HCT116 (cell line): ENCODE measurements around the gene SLC41A3. TPM values are rescaled to one million over a fixed set of nuclear protein-coding genes. Genes with fewer than 3 reads are reported as not detected.

ENCODE experiments used
- ATAC-seq: fragments of 200-7000 bp; cut with Tn5 transposase; 2 replicates; pipeline ENCODE4 v1.9.1; 2020; ENCODE audit warnings: mild to moderate bottlenecking, moderate library complexity
- BruUV-seq: library from RNA; stranded (reverse); fragments of 400-500 nt; replicated peaks from 2 replicates; lab custom pipeline; 2021; lab: Mats Ljungman, UMichigan
- CTCF ChIA-PET: fragments of 300-600 bp; sonication (Branson Sonifier 250); formaldehyde crosslinking; loops from one replicate; lab custom pipeline; 2021; ENCODE audit warnings: antibody characterized with exemption; lab: Charles Lee
- POLR2A ChIA-PET: fragments of 300-600, 350-600 bp; sonication (Branson Sonifier 250); formaldehyde crosslinking; loops from one replicate; lab custom pipeline; 2021; ENCODE audit warnings: antibody characterized with exemption; lab: Charles Lee
- RAD21 ChIA-PET, 2 experiments: fragments of 300-600 bp; sonication (Branson Sonifier 250); formaldehyde crosslinking; loops; one replicate each; lab custom pipeline; 2023; ENCODE audit warnings: low total read pairs in 2 of 2; ENCODE audit not compliant: uncharacterized antibody in 2 of 2, unreplicated experiment in 2 of 2, low non-redundant PET in 1 of 2; lab: Charles Lee
- DNase-seq: peaks from one replicate; pipeline ENCODE4 v3.0.0-alpha.2; 2010; ENCODE audit warnings: low read depth, low spot score
- H2AFZ ChIP-seq: fragments of 200-600 bp; shearing (Covaris generic), sonication (generic); 2 replicates; pipeline ENCODE4 v1.6.1; 2017; ENCODE audit warnings: low read depth, mixed run types, mixed read lengths, antibody characterized with exemption, low read length; ENCODE audit not compliant: poor library complexity, severe bottlenecking
- H3K27ac ChIP-seq: 2 replicates; pipeline ENCODE4 v1.5.1; 2012; ENCODE audit warnings: low read depth, low read length
- H3K27me3 ChIP-seq: fragments of 200-600 bp; sonication (generic); 2 replicates; pipeline ENCODE4 v1.6.1; 2016; ENCODE audit warnings: mixed run types, low read length, mixed read lengths; ENCODE audit not compliant: insufficient read depth
- H3K36me3 ChIP-seq, 2 experiments: fragments of 200-500 bp in 1 of 2; fragments of 200-600 bp in 1 of 2; sonication (Bioruptor generic) in 1 of 2; sonication (generic) in 1 of 2; 2 replicates each; pipeline versions ENCODE4 v1.5.1 to v1.6.1; 2014 to 2016; ENCODE audit warnings: low read length in 2 of 2, inconsistent platforms in 1 of 2, mixed read lengths in 1 of 2, mixed run types in 1 of 2; ENCODE audit not compliant: insufficient read depth in 2 of 2, control insufficient read depth in 1 of 2
- H3K4me1 ChIP-seq, 2 experiments: fragments of 200-600 bp in 1 of 2; sonication (generic) in 1 of 2; 2 replicates each; pipeline versions ENCODE4 v1.5.1 to v1.6.1; 2012 to 2017; ENCODE audit warnings: low read length in 2 of 2, inconsistent platforms in 1 of 2, mild to moderate bottlenecking in 1 of 2, mixed read lengths in 1 of 2, mixed run types in 1 of 2, moderate library complexity in 1 of 2; ENCODE audit not compliant: insufficient read depth in 2 of 2, control insufficient read depth in 1 of 2
- H3K4me2 ChIP-seq: fragments of 200-600 bp; sonication (generic); 2 replicates; pipeline ENCODE4 v1.6.1; 2017; ENCODE audit warnings: mixed run types, low read length, mixed read lengths
- H3K4me3 ChIP-seq, 2 experiments: fragments of 200-600 bp in 1 of 2; sonication (generic) in 1 of 2; replicated peaks in 1 of 2; 2 replicates each; pipeline ENCODE4 v1.5.1; 2011 to 2016; ENCODE audit warnings: low read length in 2 of 2, control low read depth in 1 of 2, low read depth in 1 of 2, mild to moderate bottlenecking in 1 of 2, mixed read lengths in 1 of 2, mixed run types in 1 of 2
- H3K79me2 ChIP-seq: fragments of 200-600 bp; sonication (generic); 2 replicates; pipeline ENCODE4 v1.6.1; 2017; ENCODE audit warnings: mild to moderate bottlenecking, mixed run types, low read length, moderate library complexity, mixed read lengths; ENCODE audit not compliant: insufficient read depth
- H3K9ac ChIP-seq: fragments of 200-600 bp; sonication (generic); 2 replicates; pipeline ENCODE4 v1.6.1; 2016; ENCODE audit warnings: low read length, mixed read lengths
- H3K9me2 ChIP-seq: fragments of 200-600 bp; sonication (generic), shearing (Covaris generic); 2 replicates; pipeline ENCODE4 v1.6.1; 2017; ENCODE audit warnings: mixed run types, mild to moderate bottlenecking, moderate library complexity; ENCODE audit not compliant: insufficient read depth
- H3K9me3 ChIP-seq, 2 experiments: fragments of 200-500 bp in 1 of 2; fragments of 200-600 bp in 1 of 2; sonication (Bioruptor generic) in 1 of 2; sonication (generic) in 1 of 2; 2 replicates each; pipeline ENCODE4 v1.6.1; 2014 to 2017; ENCODE audit warnings: low read length in 2 of 2, mixed read lengths in 2 of 2, inconsistent platforms in 1 of 2, low read depth in 1 of 2, mild to moderate bottlenecking in 1 of 2, mixed run types in 1 of 2, moderate library complexity in 1 of 2; ENCODE audit not compliant: control insufficient read depth in 1 of 2, insufficient read depth in 1 of 2
- H4K20me1 ChIP-seq: fragments of 200-600 bp; sonication (generic), shearing (Covaris generic); 2 replicates; pipeline ENCODE4 v1.6.1; 2017; ENCODE audit warnings: mixed run types, mild to moderate bottlenecking, moderate library complexity; ENCODE audit not compliant: insufficient read depth
- CBX3 ChIP-seq: IDR thresholded peaks from 2 replicates; pipeline ENCODE4 v1.6.1; 2012; ENCODE audit warnings: low read depth
- CEBPB ChIP-seq: IDR thresholded peaks from 2 replicates; pipeline ENCODE4 v1.6.1; 2012; ENCODE audit warnings: low read depth
- CTCF ChIP-seq, 3 experiments: fragments of 200-600 bp in 1 of 3; sonication (generic) in 1 of 3; IDR thresholded peaks in 2 of 3; conservative IDR thresholded peaks in 1 of 3; 2 replicates each; pipeline ENCODE4 v1.5.1; 2012 to 2017; ENCODE audit warnings: low read depth in 2 of 3, low read length in 2 of 3, antibody characterized with exemption in 1 of 3, borderline replicate concordance in 1 of 3, control low read depth in 1 of 3, mild to moderate bottlenecking in 1 of 3, mixed read lengths in 1 of 3, mixed run types in 1 of 3, moderate library complexity in 1 of 3; ENCODE audit not compliant: insufficient read depth in 1 of 3
- EZH2 ChIP-seq: fragments of 200-600 bp; sonication (generic); IDR thresholded peaks from 2 replicates; pipeline ENCODE4 v1.6.1; 2017; ENCODE audit warnings: antibody characterized with exemption, mixed run types
- EZH2phosphoT487 ChIP-seq: fragments of 200-600 bp; IDR thresholded peaks from 2 replicates; pipeline ENCODE4 v1.6.1; 2018; ENCODE audit warnings: antibody characterized with exemption, borderline replicate concordance
- FOSL1 ChIP-seq: IDR thresholded peaks from 2 replicates; pipeline ENCODE4 v1.6.1; 2012; ENCODE audit warnings: low read depth
- MAX ChIP-seq: IDR thresholded peaks from 2 replicates; pipeline ENCODE4 v1.6.1; 2012
- POLR2A ChIP-seq: IDR thresholded peaks from 2 replicates; pipeline ENCODE4 v1.7.0; 2011; ENCODE audit warnings: borderline replicate concordance; ENCODE audit not compliant: insufficient read depth, insufficient read length; ENCODE audit errors: extremely low read depth
- POLR2AphosphoS5 ChIP-seq: IDR thresholded peaks from 2 replicates; pipeline ENCODE4 v1.6.1; 2011; ENCODE audit warnings: mild to moderate bottlenecking, low read depth, low read length, moderate library complexity
- RAD21 ChIP-seq: IDR thresholded peaks from 2 replicates; pipeline ENCODE4 v1.6.1; 2012; ENCODE audit warnings: low read depth, mild to moderate bottlenecking
- SIN3A ChIP-seq: IDR thresholded peaks from 2 replicates; pipeline ENCODE4 v1.6.1; 2012; ENCODE audit warnings: low read depth
- SP1 ChIP-seq: IDR thresholded peaks from 2 replicates; pipeline ENCODE4 v1.6.1; 2012; ENCODE audit warnings: low read depth
- SRF ChIP-seq: IDR thresholded peaks from 2 replicates; pipeline ENCODE4 v1.6.1; 2012; ENCODE audit warnings: low read depth
- TCF7L2 ChIP-seq: IDR thresholded peaks from 2 replicates; pipeline ENCODE4 v1.7.0; 2011; ENCODE audit warnings: borderline replicate concordance, inconsistent platforms; ENCODE audit not compliant: insufficient read depth, insufficient read length; ENCODE audit errors: extremely low read depth
- YY1 ChIP-seq: IDR thresholded peaks from 2 replicates; pipeline ENCODE4 v1.6.1; 2011; ENCODE audit warnings: low read length, low read depth, moderate library complexity, mild to moderate bottlenecking; ENCODE audit not compliant: insufficient replicate concordance; ENCODE audit errors: extremely low read depth
- ZFX ChIP-seq: fragments of 450-650 bp; IDR thresholded peaks from 2 replicates; pipeline ENCODE4 v1.6.1; 2017
- ZNF274 ChIP-seq: fragments of 200-500 bp; sonication (Bioruptor generic); IDR thresholded peaks from 2 replicates; pipeline ENCODE4 v1.6.1; 2014; ENCODE audit warnings: mild to moderate bottlenecking, low read depth, low read length, inconsistent platforms
- intact Hi-C: fragments of 100-400 bp; cut with micrococcal nuclease; formaldehyde crosslinking; loops from 2 replicates; pipeline ENCODE4 v1.10.0; 2022
- total RNA-seq: library from RNA; stranded (reverse); gene quantifications from one replicate; pipeline ENCODE4 v1.2.1, GENCODE V29; 2021; ENCODE audit not compliant: unreplicated experiment
- TF ChIP-seq, protein P1 (sequence below): IDR thresholded peaks from 2 replicates; pipeline ENCODE4 v1.6.1; 2011; ENCODE audit warnings: mild to moderate bottlenecking, low read length, moderate library complexity; ENCODE audit not compliant: insufficient replicate concordance; ENCODE audit errors: extremely low read depth

Gene SLC41A3
- total RNA-seq, 1 experiment from 2014 or later, result 45.9 TPM

GRCh38 chr3:126130981-126131745 is 47.2 kb upstream of the SLC41A3 start:
- no peak overlapping the region for H3K4me3 ChIP-seq
- H3K9ac ChIP-seq, result no peak overlapping the region
- no peak for DNase-seq
- H3K27ac ChIP-seq, result no peak overlapping the region
- intact Hi-C loops, result loop anchor here (5.0 to 10.0 kb wide), 2 partner anchors 391 to 1414 kb away; partner anchors contain the start of gene CHST13
- TF ChIP-seq, protein P1, sequence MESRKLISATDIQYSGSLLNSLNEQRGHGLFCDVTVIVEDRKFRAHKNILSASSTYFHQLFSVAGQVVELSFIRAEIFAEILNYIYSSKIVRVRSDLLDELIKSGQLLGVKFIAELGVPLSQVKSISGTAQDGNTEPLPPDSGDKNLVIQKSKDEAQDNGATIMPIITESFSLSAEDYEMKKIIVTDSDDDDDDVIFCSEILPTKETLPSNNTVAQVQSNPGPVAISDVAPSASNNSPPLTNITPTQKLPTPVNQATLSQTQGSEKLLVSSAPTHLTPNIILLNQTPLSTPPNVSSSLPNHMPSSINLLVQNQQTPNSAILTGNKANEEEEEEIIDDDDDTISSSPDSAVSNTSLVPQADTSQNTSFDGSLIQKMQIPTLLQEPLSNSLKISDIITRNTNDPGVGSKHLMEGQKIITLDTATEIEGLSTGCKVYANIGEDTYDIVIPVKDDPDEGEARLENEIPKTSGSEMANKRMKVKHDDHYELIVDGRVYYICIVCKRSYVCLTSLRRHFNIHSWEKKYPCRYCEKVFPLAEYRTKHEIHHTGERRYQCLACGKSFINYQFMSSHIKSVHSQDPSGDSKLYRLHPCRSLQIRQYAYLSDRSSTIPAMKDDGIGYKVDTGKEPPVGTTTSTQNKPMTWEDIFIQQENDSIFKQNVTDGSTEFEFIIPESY, result no peak
- TF ChIP-seq CEBPB, result no peak
- TF ChIP-seq EZH2phosphoT487, result no peak
- TF ChIP-seq CTCF (IDR thresholded peaks at IDR 0.05 in 2 of 3, conservative IDR thresholded peaks at IDR 0.05 in 1 of 3; ENCODE audit: borderline replicate concordance in 1 of 3, insufficient read depth in 1 of 3, low read depth in 2 of 3, low read length in 2 of 3), result no peak
- TF ChIP-seq EZH2, result no peak
- no peak for TF ChIP-seq POLR2A
- TF ChIP-seq SP1, result no peak
- no peak for TF ChIP-seq TCF7L2
- TF ChIP-seq FOSL1, result no peak
- TF ChIP-seq ZNF274, result no peak
- TF ChIP-seq RAD21, result no peak
- TF ChIP-seq POLR2AphosphoS5, result no peak
- TF ChIP-seq SRF, result no peak
- TF ChIP-seq CBX3, result no peak
- no peak for TF ChIP-seq YY1
- TF ChIP-seq SIN3A, result no peak
- TF ChIP-seq ZFX, result no peak
- TF ChIP-seq MAX, result no peak
- BruUV-seq, result no TSS peak
- H4K20me1 ChIP-seq, result no peaks in the 10 kb centered on the region
- no peaks in the 10 kb centered on the region for H3K9me2 ChIP-seq
- POLR2A ChIA-PET, result no interaction called here
- no peaks in the 10 kb centered on the region for H3K9me3 ChIP-seq
- no peaks in the 10 kb centered on the region for H3K36me3 ChIP-seq
- no peaks in the 10 kb centered on the region for H3K79me2 ChIP-seq
- ATAC-seq, result no peak
- no peak overlapping the region for H3K4me2 ChIP-seq
- H3K27me3 ChIP-seq, result no peaks in the 10 kb centered on the region
- H2AFZ ChIP-seq, result no peak overlapping the region
- RAD21 ChIA-PET, result no interaction called here
- CTCF ChIA-PET, result no interaction called here
- peaks cover 0 to 4% of the 10 kb centered on the region in 2 experiments; a peak in 1 of 4 replicates for H3K4me1 ChIP-seq
